GM12878 (cell line): ENCODE measurements around the gene INHBC. TPM values are rescaled to one million over a fixed set of nuclear protein-coding genes. Genes with fewer than 3 reads are reported as not detected.

ENCODE experiments used
- ATF7 ChIP-seq: fragments of 450-650 bp; IDR thresholded peaks from 2 replicates; pipeline ENCODE4 v1.6.1; 2016; ENCODE audit warnings: low read depth, mild to moderate bottlenecking
- CBFB ChIP-seq: IDR thresholded peaks from 2 replicates; pipeline ENCODE4 v1.6.1; 2016; ENCODE audit warnings: antibody characterized with exemption, low read depth
- CEBPZ ChIP-seq: fragments of 150-350 bp; IDR thresholded peaks from 2 replicates; pipeline ENCODE4 v1.6.1; 2016; ENCODE audit warnings: low read depth, low read length
- E2F8 ChIP-seq: fragments of 450-650 bp; IDR thresholded peaks from 2 replicates; pipeline ENCODE4 v1.6.1; 2018; ENCODE audit warnings: mild to moderate bottlenecking, low read depth, moderate library complexity; ENCODE audit not compliant: partially characterized antibody
- E4F1 ChIP-seq: fragments of 450-650 bp; IDR thresholded peaks from 2 replicates; pipeline ENCODE4 v1.6.1; 2018; ENCODE audit warnings: borderline replicate concordance, mild to moderate bottlenecking; ENCODE audit not compliant: partially characterized antibody
- EP300 ChIP-seq, 2 experiments: fragments of 150-350 bp in 1 of 2; IDR thresholded peaks; 2 replicates each; pipeline ENCODE4 v1.6.1; 2011 to 2012; ENCODE audit warnings: low read depth in 2 of 2, low read length in 2 of 2, borderline replicate concordance in 1 of 2, improper control_type of control experiment in 1 of 2, inconsistent platforms in 1 of 2; ENCODE audit not compliant: control insufficient read depth in 1 of 2
- ETV6 ChIP-seq, 2 experiments: fragments of 450-650 bp in 1 of 2; IDR thresholded peaks in 1 of 2; conservative IDR thresholded peaks in 1 of 2; 2 replicates each; pipeline ENCODE4 v1.6.1; 2014; ENCODE audit warnings: antibody characterized with exemption in 1 of 2, borderline replicate concordance in 1 of 2, low read depth in 1 of 2, mild to moderate bottlenecking in 1 of 2, moderate library complexity in 1 of 2
- FOXM1 ChIP-seq: IDR thresholded peaks from 2 replicates; pipeline ENCODE4 v1.6.1; 2012; ENCODE audit warnings: low read depth, mild to moderate bottlenecking, inconsistent platforms, low read length, moderate library complexity
- HDGF ChIP-seq: fragments of 450-650 bp; IDR thresholded peaks from 2 replicates; pipeline ENCODE4 v1.6.1; 2016; ENCODE audit warnings: antibody characterized with exemption
- IKZF1 ChIP-seq: fragments of 450-650 bp; conservative IDR thresholded peaks from 2 replicates; pipeline ENCODE4 v1.6.1; 2017; ENCODE audit warnings: antibody characterized with exemption, mild to moderate bottlenecking
- NFIC ChIP-seq: IDR thresholded peaks from 2 replicates; pipeline ENCODE4 v1.6.1; 2012; ENCODE audit warnings: low read depth, mild to moderate bottlenecking, inconsistent platforms, low read length, moderate library complexity
- NKRF ChIP-seq: fragments of 450-650 bp; conservative IDR thresholded peaks from 2 replicates; pipeline ENCODE4 v1.6.1; 2017; ENCODE audit warnings: mild to moderate bottlenecking, moderate library complexity
- PML ChIP-seq: IDR thresholded peaks from 2 replicates; pipeline ENCODE4 v1.6.1; 2012; ENCODE audit warnings: low read length, inconsistent platforms
- RUNX3 ChIP-seq: IDR thresholded peaks from 2 replicates; pipeline ENCODE4 v1.6.1; 2012; ENCODE audit warnings: low read length, inconsistent platforms
- SP1 ChIP-seq: IDR thresholded peaks from one replicate; pipeline ENCODE4 v1.6.1; 2011; ENCODE audit warnings: low read depth, low read length
- SPI1 ChIP-seq: IDR thresholded peaks from 2 replicates; pipeline ENCODE4 v1.6.1; 2011; ENCODE audit warnings: low read depth, mild to moderate bottlenecking, low read length, moderate library complexity, borderline replicate concordance; ENCODE audit not compliant: insufficient read depth
- SRF ChIP-seq, 2 experiments: IDR thresholded peaks; 2 replicates each; pipeline ENCODE4 v1.6.1; 2011; ENCODE audit warnings: low read depth in 2 of 2, low read length in 2 of 2, mild to moderate bottlenecking in 1 of 2, moderate library complexity in 1 of 2
- polyA plus RNA-seq, 11 experiments: library from polyadenylated mRNA; depleted of rRNA in 4 of 11; unstranded in 6 of 11; stranded (reverse) in 5 of 11; fragments of >200 nt; fragmentation: Nextera tagmentation in 4 of 11; fragmentation: Illumina TruSeq in 1 of 11; extraction: Ambion mirVana in 4 of 11; extraction: Trizol in 1 of 11; gene quantifications; 1 replicate in 1 of 11; 2 replicates in 10 of 11; pipeline versions ENCODE4 v1.2.1 to v1.2.3, GENCODE V29; 2011 to 2016; ENCODE audit warnings: inconsistent platforms in 2 of 11, missing spikeins in 2 of 11, low read depth in 1 of 11
- total RNA-seq, 4 experiments: library from RNA; depleted of rRNA in 3 of 4; stranded (reverse); fragments of >200 nt in 3 of 4; fragmentation: Illumina TruSeq in 1 of 4; extraction: Trizol in 1 of 4; gene quantifications; 2 replicates each; pipeline versions ENCODE4 v1.2.1 to v1.2.3, GENCODE V29; 2013 to 2021

Gene INHBC
- total and polyA plus RNA-seq, 10 of the 15 experiments (the other 5 are each of a cell fraction or from before 2014, with no cell fraction given), result 0.04 to 0.22 (median 0.13) TPM; not detected in 5

- TF ChIP-seq CEBPZ (no peak), ETV6 (conservative IDR thresholded peaks at IDR 0.05 in 1 of 2, IDR thresholded peaks at IDR 0.05 in 1 of 2; ENCODE audit: borderline replicate concordance in 1 of 2, low read depth in 1 of 2) (peak in 1 of 2 experiments; percentile 63; a peak in 1 of 4 replicates), SP1 (peak; percentile 13), CBFB (peak; percentile 52; the same call in 1 of the 2 replicates), IKZF1 (peak; percentile 53), NKRF (no peak), E4F1 (no peak), HDGF (peak; percentile 87), ATF7 (peak; percentile 34), SRF (IDR thresholded peaks at IDR 0.05; ENCODE audit: low read depth in 2 of 2, low read length in 2 of 2) (peak; percentile 48 to 73; a peak in 2 of 4 replicates), NFIC (peak; percentile 60; the same call in 1 of the 2 replicates), RUNX3 (peak; percentile 90), FOXM1 (peak; percentile 41; the same call in 1 of the 2 replicates), EP300 (IDR thresholded peaks at IDR 0.05; ENCODE audit: borderline replicate concordance in 1 of 2, control insufficient read depth in 1 of 2, low read depth in 2 of 2, low read length in 2 of 2) (no peak), E2F8 (no peak), PML (peak; percentile 27; the same call in 1 of the 2 replicates), SPI1 (peak; percentile 68; the same call in 1 of the 2 replicates)
Observed at GRCh38 chr12:57479376-57480115, 45.0 kb downstream of the INHBC start, which contains the start of gene ARHGAP9 (continued).
